ENCODE data around the gene HS6ST1. TPM values are rescaled to one million over a fixed set of nuclear protein-coding genes. Genes with fewer than 3 reads are reported as not detected.

The HS6ST1 gene
- total RNA-seq, 2 donors from 2014 or later, result 25.4 to 44.8 TPM

DNA sequence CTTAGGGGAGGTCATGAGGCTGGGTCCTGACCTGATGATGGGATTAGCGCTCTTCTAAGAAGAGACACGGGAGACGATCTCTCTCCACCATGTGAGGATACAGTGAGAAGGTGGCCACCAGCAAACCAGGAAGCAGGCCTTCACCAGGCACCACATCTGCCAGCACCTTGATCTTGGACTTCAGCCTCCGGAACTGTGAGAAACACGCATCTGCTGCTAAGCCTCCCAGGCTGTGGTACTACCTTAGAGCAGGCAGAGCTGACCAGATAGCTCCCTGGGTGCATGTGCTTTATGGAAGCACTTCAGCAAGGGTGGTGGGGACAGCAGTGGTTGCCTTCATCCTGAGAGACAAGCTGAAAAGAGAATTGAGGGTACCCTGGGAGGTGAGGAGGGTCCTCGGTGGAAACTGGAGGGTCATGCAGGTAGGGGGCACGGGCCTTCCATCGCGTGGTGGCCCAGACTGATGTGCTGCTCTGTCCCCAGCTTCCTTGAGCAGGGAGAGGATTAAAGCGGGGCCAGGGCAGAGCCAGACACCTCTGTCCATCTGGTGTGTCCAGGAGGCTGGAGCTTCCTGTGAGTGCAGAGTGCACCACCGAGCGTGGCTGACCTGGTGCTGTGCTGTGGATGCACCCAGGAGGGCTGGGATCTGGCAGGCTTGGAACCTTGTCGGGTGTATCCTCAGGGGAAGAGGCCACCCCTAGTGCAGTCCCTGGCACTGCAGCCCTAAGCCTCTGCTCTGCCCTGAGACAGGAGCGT is 42.9 kb upstream of the HS6ST1 start:
- Histone ChIP-seq H3K4me1 (peaks cover 14% of the 10 kb centered on the region), H3K27me3 (no peaks in the 10 kb centered on the region), H3K9me3 (no peaks in the 10 kb centered on the region), H3K27ac (peak overlapping the region in 3 of 4 donors; percentile 43 to 48 (median 44)), H3K4me3 (no peak overlapping the region), H3K36me3 (replicated peaks in 1 of 2; ENCODE audit: insufficient read depth in 1 of 2, low read depth in 2 of 2) (no peaks in the 10 kb centered on the region)
- WGBS, 2 donors, result 65 to 85% methylated on average over 11 to 14 of the region's 14 CpGs
- TF ChIP-seq, protein P1, sequence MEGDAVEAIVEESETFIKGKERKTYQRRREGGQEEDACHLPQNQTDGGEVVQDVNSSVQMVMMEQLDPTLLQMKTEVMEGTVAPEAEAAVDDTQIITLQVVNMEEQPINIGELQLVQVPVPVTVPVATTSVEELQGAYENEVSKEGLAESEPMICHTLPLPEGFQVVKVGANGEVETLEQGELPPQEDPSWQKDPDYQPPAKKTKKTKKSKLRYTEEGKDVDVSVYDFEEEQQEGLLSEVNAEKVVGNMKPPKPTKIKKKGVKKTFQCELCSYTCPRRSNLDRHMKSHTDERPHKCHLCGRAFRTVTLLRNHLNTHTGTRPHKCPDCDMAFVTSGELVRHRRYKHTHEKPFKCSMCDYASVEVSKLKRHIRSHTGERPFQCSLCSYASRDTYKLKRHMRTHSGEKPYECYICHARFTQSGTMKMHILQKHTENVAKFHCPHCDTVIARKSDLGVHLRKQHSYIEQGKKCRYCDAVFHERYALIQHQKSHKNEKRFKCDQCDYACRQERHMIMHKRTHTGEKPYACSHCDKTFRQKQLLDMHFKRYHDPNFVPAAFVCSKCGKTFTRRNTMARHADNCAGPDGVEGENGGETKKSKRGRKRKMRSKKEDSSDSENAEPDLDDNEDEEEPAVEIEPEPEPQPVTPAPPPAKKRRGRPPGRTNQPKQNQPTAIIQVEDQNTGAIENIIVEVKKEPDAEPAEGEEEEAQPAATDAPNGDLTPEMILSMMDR (IDR thresholded peaks at IDR 0.05), result no peak
- ATAC-seq (peak; percentile 94), DNase-seq (peak; percentile 79 to 88 (median 87))
- intact Hi-C loops (cut with DNase I), result no loop called here

DNA sequence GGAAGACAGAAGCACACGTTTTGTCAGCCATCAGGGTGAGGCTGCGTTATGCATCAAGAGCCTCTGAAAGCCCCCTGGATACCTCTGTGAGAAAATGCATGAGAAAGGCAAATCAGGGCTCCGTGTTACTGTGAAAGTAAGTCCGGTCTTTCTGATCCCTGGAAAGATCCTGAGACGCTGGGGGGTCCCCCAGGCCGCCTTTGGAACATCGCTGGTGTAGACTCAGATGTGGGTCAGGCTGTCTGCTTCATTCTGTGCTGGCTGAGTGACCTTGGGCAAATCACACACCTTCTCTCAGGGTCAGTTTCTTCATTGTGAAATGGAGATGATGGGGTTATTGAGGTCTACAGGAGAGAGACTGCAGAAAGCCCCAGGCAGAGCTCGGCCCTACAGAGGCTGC is 42.0 kb upstream of the HS6ST1 start:
- 68 to 84% methylated on average over 8 of the region's 8 CpGs for WGBS, 2 donors
- no peak overlapping the region for H3K27ac ChIP-seq
- H3K36me3 ChIP-seq (replicated peaks in 1 of 2; ENCODE audit: insufficient read depth in 1 of 2, low read depth in 2 of 2), result no peaks in the 10 kb centered on the region
- no peak for TF ChIP-seq POLR2A (IDR thresholded peaks at IDR 0.05)
- TF ChIP-seq, protein P1 (IDR thresholded peaks at IDR 0.05), result no peak
- DNase-seq, result no peak
- no peaks in the 10 kb centered on the region for H3K27me3 ChIP-seq
- H3K4me3 ChIP-seq, result no peak overlapping the region
- intact Hi-C loops (cut with DNase I), result no loop called here
- no peaks in the 10 kb centered on the region for H3K9me3 ChIP-seq
- ATAC-seq, result no peak
- peaks cover 14% of the 10 kb centered on the region for H3K4me1 ChIP-seq

DNA sequence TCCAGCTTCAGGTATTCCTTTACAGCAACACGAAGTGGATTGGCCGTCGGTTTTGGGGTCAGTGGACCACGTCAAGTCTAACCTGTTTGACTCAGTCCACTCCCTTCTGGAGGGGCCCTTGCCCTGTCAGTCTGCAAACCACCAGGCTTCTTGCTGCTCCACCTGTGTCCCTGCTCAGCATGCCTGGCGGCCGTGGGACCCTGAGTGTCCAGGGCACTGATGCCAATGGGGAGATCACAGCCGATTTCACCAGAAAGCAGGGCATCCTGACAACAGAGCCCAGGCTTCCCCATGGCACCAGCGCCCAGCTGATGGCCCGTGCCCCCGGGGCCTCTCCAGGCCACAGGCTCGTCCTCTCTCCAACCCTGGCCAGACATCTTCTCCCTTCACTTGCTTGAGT is 41.2 kb upstream of the HS6ST1 start:
- no peaks in the 10 kb centered on the region for H3K9me3 ChIP-seq
- ATAC-seq (no peak), DNase-seq (no peak)
- H3K36me3 ChIP-seq (replicated peaks in 1 of 2; ENCODE audit: insufficient read depth in 1 of 2, low read depth in 2 of 2), result no peaks in the 10 kb centered on the region
- TF ChIP-seq, protein P1 (IDR thresholded peaks at IDR 0.05), result no peak
- no peak for TF ChIP-seq POLR2A (IDR thresholded peaks at IDR 0.05)
- WGBS, 2 donors, result 87 to 97% methylated on average over 4 to 11 of the region's 11 CpGs
- H3K4me1 ChIP-seq, result peaks cover 14% of the 10 kb centered on the region
- H3K27me3 ChIP-seq, result no peaks in the 10 kb centered on the region
- intact Hi-C loops (cut with DNase I), result no loop called here
- H3K27ac ChIP-seq, result no peak overlapping the region
- H3K4me3 ChIP-seq, result no peak overlapping the region

DNA sequence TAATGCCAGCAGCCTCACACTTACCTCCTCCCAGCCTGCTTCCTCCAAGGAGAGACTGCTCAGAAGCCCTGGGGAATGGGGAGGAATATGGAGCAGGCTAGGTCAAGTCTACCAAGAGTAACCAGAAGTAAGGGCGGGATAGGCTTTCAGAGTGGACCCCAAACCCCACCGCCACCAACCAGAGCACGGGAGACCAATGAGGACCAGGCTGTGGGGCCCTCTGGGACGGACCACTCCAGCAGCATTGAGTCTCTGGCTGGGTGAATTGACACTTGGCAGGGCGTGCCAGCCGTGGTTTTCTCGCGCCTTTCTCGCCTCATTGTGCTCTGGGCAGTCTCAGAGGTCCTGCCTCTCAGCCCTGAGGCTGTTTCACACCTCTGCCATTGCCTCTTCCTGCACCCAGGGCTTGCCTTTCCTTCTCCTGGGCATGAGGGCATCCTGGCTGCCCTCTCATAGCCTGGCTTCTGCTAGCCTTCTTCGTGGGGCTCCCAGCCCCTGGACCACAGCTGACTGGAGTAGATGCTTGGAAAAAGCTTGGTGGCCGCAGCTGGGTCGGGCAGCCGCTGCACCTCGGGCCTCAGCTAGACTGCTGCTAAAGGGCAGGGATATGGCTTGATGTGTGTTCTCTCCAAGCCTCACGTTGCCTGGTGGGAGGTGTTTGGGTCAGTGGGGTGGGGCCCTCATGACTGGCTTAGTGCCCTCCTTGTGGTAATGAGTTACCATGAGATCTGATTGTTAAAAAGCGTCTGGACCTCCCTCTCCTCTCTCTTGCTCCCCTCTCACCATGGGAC is 40.5 kb upstream of the HS6ST1 start:
- intact Hi-C loops (cut with DNase I), result no loop called here
- Histone ChIP-seq H3K36me3 (replicated peaks in 1 of 2; ENCODE audit: insufficient read depth in 1 of 2, low read depth in 2 of 2) (no peaks in the 10 kb centered on the region), H3K27ac (no peak overlapping the region), H3K27me3 (no peaks in the 10 kb centered on the region), H3K4me3 (no peak overlapping the region), H3K9me3 (no peaks in the 10 kb centered on the region), H3K4me1 (peaks cover 14% of the 10 kb centered on the region)
- ATAC-seq (no peak), DNase-seq (peak in 1 of 4 donors; percentile 0)
- 92 to 96% methylated on average over 9 to 16 of the region's 16 CpGs for WGBS, 2 donors
- TF ChIP-seq POLR2A (IDR thresholded peaks at IDR 0.05), result no peak
- TF ChIP-seq, protein P1 (IDR thresholded peaks at IDR 0.05), result no peak
